Measurements from ENCODE around the gene REG4. TPM values are rescaled to one million over a fixed set of nuclear protein-coding genes. Genes with fewer than 3 reads are reported as not detected.

The REG4 gene
- total and polyA plus RNA-seq, 2 of the 13 experiments (the other 11 are each of a cell fraction or from before 2014, with no cell fraction given): not detected

DNA sequence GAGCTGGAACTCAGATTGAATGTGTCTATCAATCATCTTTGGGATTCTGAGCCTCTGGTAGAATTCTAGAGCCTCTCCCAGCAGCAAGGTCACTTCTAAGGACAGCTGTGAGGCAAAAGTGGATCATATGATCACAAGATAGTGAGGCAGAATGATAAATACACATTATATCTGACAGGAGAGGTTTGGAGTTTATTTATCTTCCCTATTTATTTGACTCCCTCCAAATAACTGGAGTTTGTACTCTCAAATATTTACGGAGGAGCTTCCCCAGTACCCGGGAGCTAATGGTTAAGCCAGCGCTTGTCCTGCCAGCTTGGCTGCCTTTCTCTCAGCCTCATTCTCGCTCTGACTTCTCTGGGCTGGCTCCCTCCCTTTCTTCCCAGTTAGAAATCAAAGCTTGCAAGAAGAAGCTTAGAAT lies 44.9 kb downstream of the REG4 start (continued):
- TF ChIP-seq, protein P1, sequence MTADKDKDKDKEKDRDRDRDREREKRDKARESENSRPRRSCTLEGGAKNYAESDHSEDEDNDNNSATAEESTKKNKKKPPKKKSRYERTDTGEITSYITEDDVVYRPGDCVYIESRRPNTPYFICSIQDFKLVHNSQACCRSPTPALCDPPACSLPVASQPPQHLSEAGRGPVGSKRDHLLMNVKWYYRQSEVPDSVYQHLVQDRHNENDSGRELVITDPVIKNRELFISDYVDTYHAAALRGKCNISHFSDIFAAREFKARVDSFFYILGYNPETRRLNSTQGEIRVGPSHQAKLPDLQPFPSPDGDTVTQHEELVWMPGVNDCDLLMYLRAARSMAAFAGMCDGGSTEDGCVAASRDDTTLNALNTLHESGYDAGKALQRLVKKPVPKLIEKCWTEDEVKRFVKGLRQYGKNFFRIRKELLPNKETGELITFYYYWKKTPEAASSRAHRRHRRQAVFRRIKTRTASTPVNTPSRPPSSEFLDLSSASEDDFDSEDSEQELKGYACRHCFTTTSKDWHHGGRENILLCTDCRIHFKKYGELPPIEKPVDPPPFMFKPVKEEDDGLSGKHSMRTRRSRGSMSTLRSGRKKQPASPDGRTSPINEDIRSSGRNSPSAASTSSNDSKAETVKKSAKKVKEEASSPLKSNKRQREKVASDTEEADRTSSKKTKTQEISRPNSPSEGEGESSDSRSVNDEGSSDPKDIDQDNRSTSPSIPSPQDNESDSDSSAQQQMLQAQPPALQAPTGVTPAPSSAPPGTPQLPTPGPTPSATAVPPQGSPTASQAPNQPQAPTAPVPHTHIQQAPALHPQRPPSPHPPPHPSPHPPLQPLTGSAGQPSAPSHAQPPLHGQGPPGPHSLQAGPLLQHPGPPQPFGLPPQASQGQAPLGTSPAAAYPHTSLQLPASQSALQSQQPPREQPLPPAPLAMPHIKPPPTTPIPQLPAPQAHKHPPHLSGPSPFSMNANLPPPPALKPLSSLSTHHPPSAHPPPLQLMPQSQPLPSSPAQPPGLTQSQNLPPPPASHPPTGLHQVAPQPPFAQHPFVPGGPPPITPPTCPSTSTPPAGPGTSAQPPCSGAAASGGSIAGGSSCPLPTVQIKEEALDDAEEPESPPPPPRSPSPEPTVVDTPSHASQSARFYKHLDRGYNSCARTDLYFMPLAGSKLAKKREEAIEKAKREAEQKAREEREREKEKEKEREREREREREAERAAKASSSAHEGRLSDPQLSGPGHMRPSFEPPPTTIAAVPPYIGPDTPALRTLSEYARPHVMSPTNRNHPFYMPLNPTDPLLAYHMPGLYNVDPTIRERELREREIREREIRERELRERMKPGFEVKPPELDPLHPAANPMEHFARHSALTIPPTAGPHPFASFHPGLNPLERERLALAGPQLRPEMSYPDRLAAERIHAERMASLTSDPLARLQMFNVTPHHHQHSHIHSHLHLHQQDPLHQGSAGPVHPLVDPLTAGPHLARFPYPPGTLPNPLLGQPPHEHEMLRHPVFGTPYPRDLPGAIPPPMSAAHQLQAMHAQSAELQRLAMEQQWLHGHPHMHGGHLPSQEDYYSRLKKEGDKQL (CRISPR knock-in tag; IDR thresholded peaks at IDR 0.05; ENCODE audit: low read depth): peak; percentile 90
- TF ChIP-seq FOXO1 (CRISPR knock-in tag; IDR thresholded peaks at IDR 0.05) (peak; percentile 79; the same call in 1 of the 2 replicates), POLR2AphosphoS5 (IDR thresholded peaks at IDR 0.05; ENCODE audit: low read depth, low read length) (0 out of 2 replicates have a peak, but pooled peaks have one; percentile 47), HOXA5 (CRISPR knock-in tag; IDR thresholded peaks at IDR 0.05) (peak; percentile 27; the same call in 1 of the 2 replicates), MED1 (CRISPR knock-in tag; IDR thresholded peaks at IDR 0.05) (peak; percentile 72), ZNF430 (CRISPR knock-in tag; IDR thresholded peaks at IDR 0.05) (no peak), PAF1 (CRISPR knock-in tag; IDR thresholded peaks at IDR 0.05) (no peak), ASH2L (IDR thresholded peaks at IDR 0.05; ENCODE audit: insufficient read length, low read depth, low read length) (peak; percentile 37), PHF21A (CRISPR knock-in tag; IDR thresholded peaks at IDR 0.05) (peak; percentile 89), IKZF4 (CRISPR knock-in tag; IDR thresholded peaks at IDR 0.05; ENCODE audit: borderline replicate concordance, low read depth, not compliant biosample characterization) (no peak), ZNF607 (CRISPR knock-in tag; IDR thresholded peaks at IDR 0.05; ENCODE audit: borderline replicate concordance) (peak; percentile 45; the same call in 1 of the 2 replicates), POLR2A (IDR thresholded peaks at IDR 0.05; ENCODE audit: insufficient read depth in 1 of 2, low read depth in 2 of 2, low read length in 2 of 2) (0 out of 4 replicates have a peak, but pooled peaks of 1 of the 2 experiments have one; percentile 37), HHEX (CRISPR knock-in tag; IDR thresholded peaks at IDR 0.05) (peak; percentile 73), ZNF788 (CRISPR knock-in tag; IDR thresholded peaks at IDR 0.05; ENCODE audit: borderline replicate concordance) (peak; percentile 60; the same call in 1 of the 2 replicates), SALL1 (CRISPR knock-in tag; IDR thresholded peaks at IDR 0.05) (peak; percentile 93), KDM6A (CRISPR knock-in tag; IDR thresholded peaks at IDR 0.05; ENCODE audit: low read depth) (peak; percentile 77)
- TF ChIP-seq, protein P2, sequence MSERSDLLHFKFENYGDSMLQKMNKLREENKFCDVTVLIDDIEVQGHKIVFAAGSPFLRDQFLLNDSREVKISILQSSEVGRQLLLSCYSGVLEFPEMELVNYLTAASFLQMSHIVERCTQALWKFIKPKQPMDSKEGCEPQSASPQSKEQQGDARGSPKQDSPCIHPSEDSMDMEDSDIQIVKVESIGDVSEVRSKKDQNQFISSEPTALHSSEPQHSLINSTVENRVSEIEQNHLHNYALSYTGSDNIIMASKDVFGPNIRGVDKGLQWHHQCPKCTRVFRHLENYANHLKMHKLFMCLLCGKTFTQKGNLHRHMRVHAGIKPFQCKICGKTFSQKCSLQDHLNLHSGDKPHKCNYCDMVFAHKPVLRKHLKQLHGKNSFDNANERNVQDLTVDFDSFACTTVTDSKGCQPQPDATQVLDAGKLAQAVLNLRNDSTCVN (CRISPR knock-in tag; IDR thresholded peaks at IDR 0.05; ENCODE audit: borderline replicate concordance): peak; percentile 92
- TF ChIP-seq, protein P3, sequence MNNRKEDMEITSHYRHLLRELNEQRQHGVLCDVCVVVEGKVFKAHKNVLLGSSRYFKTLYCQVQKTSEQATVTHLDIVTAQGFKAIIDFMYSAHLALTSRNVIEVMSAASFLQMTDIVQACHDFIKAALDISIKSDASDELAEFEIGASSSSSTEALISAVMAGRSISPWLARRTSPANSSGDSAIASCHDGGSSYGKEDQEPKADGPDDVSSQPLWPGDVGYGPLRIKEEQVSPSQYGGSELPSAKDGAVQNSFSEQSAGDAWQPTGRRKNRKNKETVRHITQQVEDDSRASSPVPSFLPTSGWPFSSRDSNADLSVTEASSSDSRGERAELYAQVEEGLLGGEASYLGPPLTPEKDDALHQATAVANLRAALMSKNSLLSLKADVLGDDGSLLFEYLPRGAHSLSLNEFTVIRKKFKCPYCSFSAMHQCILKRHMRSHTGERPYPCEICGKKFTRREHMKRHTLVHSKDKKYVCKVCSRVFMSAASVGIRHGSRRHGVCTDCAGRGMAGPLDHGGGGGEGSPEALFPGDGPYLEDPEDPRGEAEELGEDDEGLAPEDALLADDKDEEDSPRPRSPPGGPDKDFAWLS (CRISPR knock-in tag; IDR thresholded peaks at IDR 0.05; ENCODE audit: borderline replicate concordance): no peak
- TF ChIP-seq, protein P4, sequence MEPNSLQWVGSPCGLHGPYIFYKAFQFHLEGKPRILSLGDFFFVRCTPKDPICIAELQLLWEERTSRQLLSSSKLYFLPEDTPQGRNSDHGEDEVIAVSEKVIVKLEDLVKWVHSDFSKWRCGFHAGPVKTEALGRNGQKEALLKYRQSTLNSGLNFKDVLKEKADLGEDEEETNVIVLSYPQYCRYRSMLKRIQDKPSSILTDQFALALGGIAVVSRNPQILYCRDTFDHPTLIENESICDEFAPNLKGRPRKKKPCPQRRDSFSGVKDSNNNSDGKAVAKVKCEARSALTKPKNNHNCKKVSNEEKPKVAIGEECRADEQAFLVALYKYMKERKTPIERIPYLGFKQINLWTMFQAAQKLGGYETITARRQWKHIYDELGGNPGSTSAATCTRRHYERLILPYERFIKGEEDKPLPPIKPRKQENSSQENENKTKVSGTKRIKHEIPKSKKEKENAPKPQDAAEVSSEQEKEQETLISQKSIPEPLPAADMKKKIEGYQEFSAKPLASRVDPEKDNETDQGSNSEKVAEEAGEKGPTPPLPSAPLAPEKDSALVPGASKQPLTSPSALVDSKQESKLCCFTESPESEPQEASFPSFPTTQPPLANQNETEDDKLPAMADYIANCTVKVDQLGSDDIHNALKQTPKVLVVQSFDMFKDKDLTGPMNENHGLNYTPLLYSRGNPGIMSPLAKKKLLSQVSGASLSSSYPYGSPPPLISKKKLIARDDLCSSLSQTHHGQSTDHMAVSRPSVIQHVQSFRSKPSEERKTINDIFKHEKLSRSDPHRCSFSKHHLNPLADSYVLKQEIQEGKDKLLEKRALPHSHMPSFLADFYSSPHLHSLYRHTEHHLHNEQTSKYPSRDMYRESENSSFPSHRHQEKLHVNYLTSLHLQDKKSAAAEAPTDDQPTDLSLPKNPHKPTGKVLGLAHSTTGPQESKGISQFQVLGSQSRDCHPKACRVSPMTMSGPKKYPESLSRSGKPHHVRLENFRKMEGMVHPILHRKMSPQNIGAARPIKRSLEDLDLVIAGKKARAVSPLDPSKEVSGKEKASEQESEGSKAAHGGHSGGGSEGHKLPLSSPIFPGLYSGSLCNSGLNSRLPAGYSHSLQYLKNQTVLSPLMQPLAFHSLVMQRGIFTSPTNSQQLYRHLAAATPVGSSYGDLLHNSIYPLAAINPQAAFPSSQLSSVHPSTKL (CRISPR knock-in tag; IDR thresholded peaks at IDR 0.05): peak; percentile 93

Data from HepG2 (cell line).